Upper lobe of left lung (tissue), 4 donors: ENCODE data around the gene SLC12A8.

Experiments
- CTCF ChIP-seq, 6 experiments: fragments of 450-650 bp in 4 of 6; fragments of 200-600 bp in 2 of 6; sonication (generic) in 2 of 6; IDR thresholded peaks; one replicate each; pipeline ENCODE4 v1.5.1; 2016 to 2019; ENCODE audit warnings: antibody characterized with exemption in 6 of 6
- POLR2A ChIP-seq, 4 donors: fragments of 450-650 bp; IDR thresholded peaks; one replicate each; pipeline ENCODE4 v1.5.1; 2016 to 2017; ENCODE audit warnings: antibody characterized with exemption in 4 of 4, mild to moderate bottlenecking in 2 of 4

GRCh38 chr3:125077864-125078263, 134.7 kb downstream of the SLC12A8 start:
- TF ChIP-seq POLR2A (IDR thresholded peaks at IDR 0.05): no peak
- TF ChIP-seq CTCF (IDR thresholded peaks at IDR 0.05): no peak
